ENCODE measurements around the gene SPINK6. TPM values are rescaled to one million over a fixed set of nuclear protein-coding genes. Genes with fewer than 3 reads are reported as not detected.

The SPINK6 gene
- total and polyA plus RNA-seq, 2 of the 8 experiments (the other 6 are each of a cell fraction or from before 2014, with no cell fraction given) = not detected

DNA sequence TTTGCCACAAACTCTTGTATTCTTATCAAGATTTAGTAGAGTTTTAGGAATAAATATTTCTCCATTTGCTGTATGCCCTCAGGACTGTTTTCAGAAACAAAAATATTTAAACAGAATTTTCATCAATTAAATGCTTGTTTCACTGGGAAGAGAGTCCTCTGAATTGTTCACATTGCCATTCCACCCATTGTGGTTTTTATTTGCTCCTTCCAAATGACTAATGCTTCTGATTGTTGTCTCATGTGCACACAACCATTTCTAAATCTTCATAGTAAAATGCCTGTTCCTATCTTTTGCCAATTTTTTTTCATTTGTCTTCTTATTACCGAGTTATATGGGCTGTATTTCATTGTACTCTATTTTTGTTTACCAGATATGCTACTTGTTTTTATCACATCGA lies 46.1 kb downstream of the SPINK6 start:
- no peak overlapping the region for H3K18ac ChIP-seq (ENCODE audit: extremely low read depth, low read length)
- no peak overlapping the region for H2BK20ac ChIP-seq (ENCODE audit: low read length)
- no peak overlapping the region for H3K9ac ChIP-seq (replicated peaks in 1 of 4; ENCODE audit: extremely low read depth in 1 of 4, low read depth in 3 of 4, low read length in 3 of 4)
- no peak overlapping the region for H2BK120ac ChIP-seq (replicated peaks; ENCODE audit: low read depth, low read length)
- no peak overlapping the region for H3K14ac ChIP-seq (ENCODE audit: insufficient read length)
- H3K4ac ChIP-seq (replicated peaks; ENCODE audit: insufficient read length, low read depth, low read length) = no peak overlapping the region
- no peak overlapping the region for H3K23ac ChIP-seq (ENCODE audit: insufficient read length)
- no peaks in the 10 kb centered on the region for H3K79me2 ChIP-seq (ENCODE audit: control insufficient read depth in 1 of 2, insufficient read depth in 2 of 2, low read length in 2 of 2)
- 0 out of 4 replicates have a peak, but pooled peaks cover 0 to 2% of the 10 kb centered on the region in 2 experiments for H3K9me3 ChIP-seq (ENCODE audit: insufficient read depth in 2 of 2, low read depth in 1 of 2, low read length in 1 of 2)
- H3K79me1 ChIP-seq (ENCODE audit: low read depth, low read length) = no peaks in the 10 kb centered on the region
- H4K8ac ChIP-seq (ENCODE audit: extremely low read depth, insufficient read depth, low read length) = no peak overlapping the region
- WGBS, 2 experiments (ENCODE audit: extremely low coverage in 1 of 2, insufficient coverage in 1 of 2, insufficient read length in 1 of 2, insufficient replicate concordance in 2 of 2, low coverage in 1 of 2, low lambda C conversion rate in 2 of 2, missing lambda C conversion rate in 1 of 2) = 91% methylated on average over 2 of the region's 2 CpGs; no CpG with 5 or more reads in 1 of the 2 experiments
- no peaks in the 10 kb centered on the region for H3K36me3 ChIP-seq (ENCODE audit: control insufficient read depth in 2 of 4, insufficient read depth in 4 of 4, low read length in 3 of 4)
- H2BK12ac ChIP-seq (ENCODE audit: low read depth, low read length) = no peak overlapping the region
- no peak overlapping the region for H2BK5ac ChIP-seq (ENCODE audit: low read depth, low read length)
- no peak overlapping the region for H3K27ac ChIP-seq (ENCODE audit: low read depth, low read length)
- no peak overlapping the region for H4K5ac ChIP-seq (ENCODE audit: insufficient read length, low read depth, low read length)
- ChIA-PET CTCF (ENCODE audit: partially characterized antibody) (no interaction called here), POLR2A (ENCODE audit: partially characterized antibody) (no interaction called here)
- H4K91ac ChIP-seq (replicated peaks; ENCODE audit: insufficient read length, low read length) = no peak overlapping the region
- H2AFZ ChIP-seq (ENCODE audit: low read length) = no peak overlapping the region
- no peaks in the 10 kb centered on the region for H3K4me1 ChIP-seq (replicated peaks in 1 of 4; ENCODE audit: control insufficient read depth in 3 of 4, insufficient read depth in 4 of 4, low read length in 3 of 4)
- H2BK15ac ChIP-seq (ENCODE audit: low read length) = no peak overlapping the region
- FAIRE-seq (no peak), DNase-seq (ENCODE audit: low read depth in 1 of 2, low spot score in 2 of 2) (no peak)
- H3K4me2 ChIP-seq (ENCODE audit: insufficient read depth in 1 of 2, low read depth in 2 of 2, low read length in 2 of 2) = no peak overlapping the region
- H3K56ac ChIP-seq (replicated peaks; ENCODE audit: insufficient read length, low read depth, low read length) = no peak overlapping the region
- H3K23me2 ChIP-seq (ENCODE audit: low read depth, low read length) = no peaks in the 10 kb centered on the region
- H3K27me3 ChIP-seq (replicated peaks in 1 of 4; ENCODE audit: control insufficient read depth in 3 of 4, extremely low read depth in 1 of 4, insufficient read depth in 3 of 4, low read length in 3 of 4) = no peaks in the 10 kb centered on the region
- no peak overlapping the region for H3K4me3 ChIP-seq (ENCODE audit: extremely low read depth in 1 of 4, insufficient read depth in 2 of 4, low read depth in 3 of 4, low read length in 4 of 4)
- no peaks in the 10 kb centered on the region for H4K20me1 ChIP-seq (replicated peaks in 1 of 2; ENCODE audit: control insufficient read depth in 1 of 2, insufficient read depth in 2 of 2, low read length in 2 of 2)
- no peak overlapping the region for H2AK5ac ChIP-seq (ENCODE audit: low read depth, low read length)
- TF ChIP-seq BCL11A (IDR thresholded peaks at IDR 0.05; ENCODE audit: low read depth in 2 of 2, low read length in 2 of 2) (no peak), CHD1 (IDR thresholded peaks at IDR 0.05; ENCODE audit: low read depth, low read length) (no peak), POLR2A (IDR thresholded peaks at IDR 0.05; ENCODE audit: control extremely low read depth in 1 of 2, low read depth in 2 of 2, low read length in 2 of 2) (no peak), GABPA (IDR thresholded peaks at IDR 0.05; ENCODE audit: borderline replicate concordance, insufficient read depth, low read length) (no peak), TAF7 (optimal IDR thresholded peaks at IDR 0.05; ENCODE audit: borderline replicate concordance, low read depth, low read length) (no peak)

All from H1 (cell line).